Measurements from ENCODE around the gene OR10A3. TPM values are rescaled to one million over a fixed set of nuclear protein-coding genes. Genes with fewer than 3 reads are reported as not detected.

The OR10A3 gene
- total RNA-seq, 2 donors from 2014 or later: not detected

Other genes starting within 250 kb of the OR10A3 start
- not detected for gene OVCH2, start 235.2 kb downstream of the OR10A3 start, total RNA-seq
- not detected for gene OR5P2, start 144.8 kb downstream of the OR10A3 start, total RNA-seq
- not detected for gene OR5P3, start 110.9 kb downstream of the OR10A3 start, total RNA-seq
- gene OR10A6, start 10.4 kb downstream of the OR10A3 start, total RNA-seq: not detected
- not detected for gene NLRP10, start 23.7 kb upstream of the OR10A3 start, total RNA-seq
- 100 to 1,000 TPM; 329 to 492 TPM for gene EIF3F, start 45.6 kb upstream of the OR10A3 start, total RNA-seq
- under 1 TPM; 0.07 to 0.41 TPM for gene TUB, start 139.5 kb upstream of the OR10A3 start, total RNA-seq
- 10 to 100 TPM; 12.1 to 19.7 TPM for gene RIC3, start 227.3 kb upstream of the OR10A3 start, total RNA-seq

Measured in activated naive CD4-positive, alpha-beta T cell treated with anti-CD3 and anti-CD28 coated beads, Interleukin-2, amount 50 U/mL, for 72 hours (primary cell).